ELF-1 (cell line): ENCODE data around the gene ITIH1.
A peak's percentile ranks its signal among the peaks of the same experiment; 100 is the strongest.
"Not testable (repeated sequence)": the region's sequence is repeated elsewhere in the genome, so short reads cannot be mapped to it uniquely, and the experiment has no call there.

ENCODE experiments used
- DNase-seq: peaks from one replicate; pipeline ENCODE4 v3.0.0-alpha.2; 2016; ENCODE audit warnings: low read depth, low spot score

Gene ITIH1, protein sequence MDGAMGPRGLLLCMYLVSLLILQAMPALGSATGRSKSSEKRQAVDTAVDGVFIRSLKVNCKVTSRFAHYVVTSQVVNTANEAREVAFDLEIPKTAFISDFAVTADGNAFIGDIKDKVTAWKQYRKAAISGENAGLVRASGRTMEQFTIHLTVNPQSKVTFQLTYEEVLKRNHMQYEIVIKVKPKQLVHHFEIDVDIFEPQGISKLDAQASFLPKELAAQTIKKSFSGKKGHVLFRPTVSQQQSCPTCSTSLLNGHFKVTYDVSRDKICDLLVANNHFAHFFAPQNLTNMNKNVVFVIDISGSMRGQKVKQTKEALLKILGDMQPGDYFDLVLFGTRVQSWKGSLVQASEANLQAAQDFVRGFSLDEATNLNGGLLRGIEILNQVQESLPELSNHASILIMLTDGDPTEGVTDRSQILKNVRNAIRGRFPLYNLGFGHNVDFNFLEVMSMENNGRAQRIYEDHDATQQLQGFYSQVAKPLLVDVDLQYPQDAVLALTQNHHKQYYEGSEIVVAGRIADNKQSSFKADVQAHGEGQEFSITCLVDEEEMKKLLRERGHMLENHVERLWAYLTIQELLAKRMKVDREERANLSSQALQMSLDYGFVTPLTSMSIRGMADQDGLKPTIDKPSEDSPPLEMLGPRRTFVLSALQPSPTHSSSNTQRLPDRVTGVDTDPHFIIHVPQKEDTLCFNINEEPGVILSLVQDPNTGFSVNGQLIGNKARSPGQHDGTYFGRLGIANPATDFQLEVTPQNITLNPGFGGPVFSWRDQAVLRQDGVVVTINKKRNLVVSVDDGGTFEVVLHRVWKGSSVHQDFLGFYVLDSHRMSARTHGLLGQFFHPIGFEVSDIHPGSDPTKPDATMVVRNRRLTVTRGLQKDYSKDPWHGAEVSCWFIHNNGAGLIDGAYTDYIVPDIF

DNA sequence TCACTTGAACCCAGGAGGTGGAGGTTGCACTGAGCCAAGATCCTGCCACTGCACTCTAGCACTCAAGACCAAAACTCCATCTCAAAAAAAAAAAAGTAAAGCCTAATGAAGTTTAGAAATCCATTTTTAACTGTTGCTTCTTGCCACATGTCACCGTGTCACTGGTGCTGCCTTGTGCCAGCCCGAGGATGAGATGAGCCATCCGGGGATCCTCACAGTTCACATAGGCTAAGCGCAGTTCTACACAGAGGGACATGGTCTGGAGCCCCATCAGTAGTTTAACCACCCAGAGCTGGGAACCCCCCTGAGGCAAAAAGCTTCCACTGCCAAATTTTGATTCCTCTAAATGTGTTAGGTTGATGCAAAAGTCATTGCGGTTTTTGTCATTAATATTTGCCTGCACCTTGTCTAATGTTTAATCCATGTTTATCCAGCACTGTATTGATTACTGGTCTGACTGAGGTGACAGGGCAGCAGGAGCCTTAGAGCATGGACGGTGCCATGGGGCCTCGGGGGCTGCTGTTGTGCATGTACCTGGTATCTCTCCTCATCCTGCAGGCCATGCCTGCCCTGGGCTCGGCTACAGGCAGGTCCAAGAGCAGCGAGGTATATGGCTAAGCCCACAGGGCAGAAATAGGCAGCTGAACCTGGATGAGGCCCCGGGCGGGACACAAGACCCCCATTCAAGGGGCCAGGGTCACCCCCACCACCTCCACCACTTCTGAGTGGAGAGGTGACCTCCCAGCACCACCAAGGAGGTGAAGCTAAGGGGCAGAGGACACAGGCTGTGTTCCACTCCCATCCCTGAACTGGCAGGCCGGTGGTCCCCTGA is at the start of gene ITIH1:
Gene ITIH1, plus strand, starts transcription at position 473 of the 832 bp plus-strand sequence. Its CDS starts 17 bp downstream, at position 490.
- no peak for DNase-seq

DNA sequence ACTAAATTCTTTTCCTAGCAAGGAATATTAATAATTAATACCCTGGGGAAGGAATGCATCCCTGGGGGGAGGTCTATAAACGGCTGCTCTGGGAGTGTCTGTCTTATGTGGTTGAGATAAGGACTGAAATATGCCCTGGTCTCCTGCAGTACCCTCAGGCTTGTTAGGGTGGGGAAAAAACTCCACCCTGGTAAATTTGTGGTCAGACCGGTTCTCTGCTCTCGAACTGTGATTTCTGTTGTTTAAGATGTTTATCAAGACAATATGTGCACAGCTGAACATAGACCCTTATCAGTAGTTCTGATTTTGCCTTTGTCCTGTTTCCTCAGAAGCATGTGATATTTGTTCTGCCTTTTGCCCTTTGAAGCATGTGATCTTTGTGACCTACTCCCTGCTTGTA is 48.6 kb upstream of the ITIH1 start:
- DNase-seq, result not testable (repeated sequence)

DNA sequence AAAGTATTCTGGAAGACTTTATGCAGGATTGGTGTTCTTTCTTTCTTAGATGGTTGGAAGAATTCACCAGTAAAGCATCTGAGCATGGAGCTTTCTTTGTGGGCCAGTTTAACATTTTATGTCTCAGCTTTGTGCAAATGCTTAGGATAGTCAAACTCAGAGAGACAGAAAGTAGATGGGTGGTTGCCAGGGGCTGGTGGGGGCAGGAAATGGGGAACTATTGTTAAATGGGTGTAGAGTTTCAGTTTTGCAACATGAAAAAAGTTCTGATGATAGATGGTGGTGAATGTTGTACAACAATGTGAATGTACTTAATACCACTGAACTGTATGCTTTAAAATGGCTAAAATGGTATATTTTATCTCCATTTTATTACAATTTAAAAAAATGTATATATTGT is 46.7 kb upstream of the ITIH1 start:
- no peak for DNase-seq

DNA sequence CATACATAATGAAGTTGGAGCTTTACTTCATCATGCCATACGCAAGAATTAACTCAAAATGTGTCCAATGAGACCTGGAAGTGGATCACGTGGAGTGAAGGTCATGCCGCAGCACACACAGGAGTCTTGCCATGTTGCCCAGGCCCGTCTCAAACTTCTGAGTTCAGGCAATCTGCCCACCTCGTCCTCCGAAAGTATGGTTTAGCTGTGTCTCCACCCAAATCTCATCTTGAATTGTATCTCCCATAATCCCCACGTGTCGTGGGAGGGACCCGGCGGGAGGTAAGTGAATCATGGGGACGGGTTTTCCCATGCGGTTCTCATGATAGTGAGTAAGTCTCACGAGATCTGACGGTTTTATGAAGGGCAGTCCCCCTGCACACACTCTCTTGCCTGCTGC is 45.8 kb upstream of the ITIH1 start:
- no peak for DNase-seq

DNA sequence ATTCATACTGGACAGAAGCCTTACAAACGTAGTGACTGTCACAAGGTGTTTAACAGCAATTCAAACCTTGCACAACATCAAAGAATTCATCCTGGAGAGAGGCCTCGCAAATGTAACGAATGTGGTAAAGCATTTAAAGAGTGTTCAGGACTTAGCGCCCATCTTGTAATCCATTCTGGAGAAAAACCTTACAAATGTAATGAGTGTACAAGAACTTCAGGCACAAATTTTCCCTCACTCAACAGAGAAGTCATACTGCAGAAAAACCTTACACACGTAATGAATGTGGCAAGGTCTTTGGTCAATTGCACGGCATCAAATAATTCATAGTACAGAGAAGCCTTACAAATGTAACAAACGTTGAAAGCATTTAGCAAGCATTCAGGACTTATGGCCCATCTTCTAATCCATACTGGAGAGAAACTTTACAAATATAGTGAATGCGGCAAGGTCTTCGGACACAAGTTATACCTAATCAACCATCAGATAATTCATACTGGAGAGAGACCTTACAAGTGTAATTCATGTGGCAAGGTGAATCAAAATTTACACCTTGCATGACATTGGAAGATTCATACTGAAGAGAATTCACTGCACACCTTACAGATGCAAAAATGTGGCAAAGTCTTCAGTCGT is 44.0 kb upstream of the ITIH1 start:
- no peak for DNase-seq

DNA sequence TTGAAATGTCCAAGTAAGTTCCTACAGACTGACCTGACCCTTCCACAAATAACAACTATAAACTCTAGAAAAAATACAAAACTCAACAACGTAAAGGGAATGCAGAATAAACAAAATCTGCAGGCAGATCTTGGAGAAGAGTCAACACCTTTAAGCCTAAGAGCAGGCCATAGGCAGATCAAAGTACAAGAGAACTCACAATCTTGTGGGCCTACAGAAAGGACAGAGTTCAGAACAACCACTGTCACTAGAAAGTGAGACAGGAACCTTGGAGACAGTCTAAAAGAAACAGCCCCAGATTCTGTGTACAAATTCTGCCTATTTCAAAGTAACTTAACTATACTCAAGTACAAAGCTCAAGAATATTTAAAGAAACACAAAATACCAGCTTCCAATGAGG is 37.7 kb upstream of the ITIH1 start:
- DNase-seq, result no peak

DNA sequence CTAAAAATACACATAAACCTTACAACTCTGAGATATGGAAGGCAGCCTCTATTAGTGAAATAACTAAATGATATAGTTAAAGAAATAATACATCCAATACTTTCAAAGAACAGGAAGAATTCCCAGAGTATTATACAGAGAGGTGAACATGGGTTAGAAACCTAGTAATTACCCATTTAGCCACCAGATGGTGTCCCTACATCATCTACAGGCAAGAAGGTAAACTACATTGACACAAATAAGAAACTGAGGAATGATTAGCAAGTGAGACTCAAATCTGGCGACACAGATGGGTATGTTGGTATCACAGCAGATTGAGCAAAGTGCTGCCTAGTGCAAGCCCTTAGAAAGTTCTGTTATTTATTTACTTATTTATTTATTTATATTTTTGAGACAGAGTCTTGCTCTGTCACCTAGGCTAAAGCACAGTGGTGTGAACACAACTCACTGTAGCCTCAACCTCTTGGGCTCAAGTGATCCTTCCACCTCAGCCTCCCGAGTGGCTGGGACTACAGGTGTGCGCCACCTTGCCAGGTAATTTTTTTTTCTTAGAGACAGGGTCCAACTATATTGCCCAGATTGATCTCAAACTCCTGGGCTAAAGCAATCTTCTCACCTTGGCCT is 34.9 kb upstream of the ITIH1 start:
- no peak for DNase-seq

DNA sequence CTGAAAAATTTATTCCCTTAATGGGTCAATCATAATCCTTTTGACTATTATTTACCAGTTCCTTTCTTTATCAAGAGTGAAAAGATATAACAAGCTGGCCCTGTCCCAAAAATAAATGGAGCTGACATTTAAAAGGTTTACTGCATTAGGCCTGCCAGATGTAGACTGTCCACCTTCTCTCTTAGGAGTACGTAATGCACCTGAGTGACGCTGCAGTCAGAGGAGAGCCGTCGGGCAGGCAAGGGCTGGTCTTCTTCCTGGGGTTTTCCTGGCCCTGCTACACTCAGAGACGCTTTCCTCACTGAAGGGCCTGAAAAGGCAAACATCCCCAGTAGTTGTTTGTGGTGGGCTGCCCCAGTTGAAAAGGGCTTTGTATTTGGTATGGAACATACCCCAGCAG is 34.2 kb upstream of the ITIH1 start:
- DNase-seq, result no peak

DNA sequence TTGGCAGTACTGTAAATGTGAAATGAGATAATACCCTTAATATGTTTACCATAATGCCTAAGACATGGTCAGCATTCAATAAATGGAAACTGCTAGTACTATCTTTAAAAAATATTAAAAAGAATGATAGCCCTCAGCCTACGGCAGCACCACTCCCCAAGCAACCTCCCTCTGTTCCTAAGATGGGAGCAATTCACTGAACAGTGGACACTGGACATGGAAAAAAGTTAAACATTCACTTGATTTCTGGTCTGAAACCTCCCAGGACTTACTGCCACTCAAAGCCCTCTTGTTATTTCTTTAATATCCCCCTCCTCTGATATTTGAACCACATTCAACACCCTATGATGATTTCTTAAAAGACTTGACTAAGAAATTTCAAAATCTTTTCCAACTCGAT is 33.7 kb upstream of the ITIH1 start:
- DNase-seq, result no peak

DNA sequence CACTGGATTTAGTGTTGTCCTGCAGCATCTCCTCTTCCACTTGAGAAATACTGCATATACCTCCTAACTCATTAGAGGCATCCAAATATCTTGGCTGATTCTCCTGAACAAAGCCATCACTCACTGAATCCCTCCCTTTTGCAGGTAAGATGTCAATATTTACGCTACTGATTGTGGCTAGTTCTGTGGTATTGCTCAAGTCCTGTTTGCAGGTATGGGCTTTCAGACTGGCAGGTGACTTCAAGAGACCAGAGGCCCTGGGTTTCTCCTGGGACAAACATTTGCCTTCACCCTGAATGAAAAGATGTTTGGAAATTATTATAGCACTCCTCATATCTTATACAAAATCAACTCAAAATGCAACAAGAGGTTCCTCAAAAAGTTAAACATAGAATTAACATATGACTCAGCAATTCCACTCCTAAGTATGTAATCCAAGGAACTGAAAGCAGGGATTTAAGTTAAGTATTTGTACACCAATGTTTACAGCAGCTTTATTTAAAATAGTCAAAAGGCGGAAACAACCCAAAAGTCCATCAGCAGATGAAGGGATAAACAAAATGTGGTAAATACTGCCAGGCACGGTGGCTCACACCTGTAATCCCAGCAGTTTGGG is 25.2 kb upstream of the ITIH1 start:
- no peak for DNase-seq

DNA sequence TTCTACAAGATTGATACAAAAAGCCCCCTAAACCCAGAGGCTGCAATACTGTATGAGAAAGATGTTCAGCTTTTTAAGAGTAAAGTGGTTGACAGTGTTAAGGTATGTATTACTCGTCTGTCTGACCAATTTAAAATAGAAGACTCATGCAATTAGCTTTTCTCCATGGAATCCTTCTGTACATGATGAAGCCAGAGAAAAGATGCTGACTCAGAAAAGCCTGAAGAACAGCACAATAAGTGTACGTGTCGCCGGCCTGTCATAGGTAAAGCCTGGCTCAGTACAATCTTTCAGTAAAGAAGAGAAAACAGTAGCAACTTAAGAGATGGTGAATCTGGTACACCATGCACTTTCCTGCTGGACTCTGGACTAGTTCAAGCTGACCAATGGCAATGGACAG is 23.0 kb upstream of the ITIH1 start:
- no peak for DNase-seq

DNA sequence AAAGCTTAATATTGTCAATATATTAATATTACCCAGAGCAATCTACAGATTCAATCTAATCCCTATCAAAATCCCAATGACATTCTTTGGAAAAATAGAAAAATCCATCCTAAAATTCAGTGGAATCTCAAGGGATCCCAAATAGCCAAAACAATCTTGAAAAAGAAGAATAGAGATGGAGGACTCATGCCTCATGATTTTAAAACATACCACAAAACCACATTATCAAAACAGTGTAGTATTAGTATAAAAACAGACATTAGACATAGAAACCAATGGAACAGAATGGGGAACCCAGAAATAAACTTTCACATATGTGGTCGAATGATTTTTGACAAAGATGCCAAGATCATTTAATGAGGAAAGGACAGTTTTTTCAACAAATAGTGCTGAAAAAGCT is 21.3 kb upstream of the ITIH1 start:
- no peak for DNase-seq

DNA sequence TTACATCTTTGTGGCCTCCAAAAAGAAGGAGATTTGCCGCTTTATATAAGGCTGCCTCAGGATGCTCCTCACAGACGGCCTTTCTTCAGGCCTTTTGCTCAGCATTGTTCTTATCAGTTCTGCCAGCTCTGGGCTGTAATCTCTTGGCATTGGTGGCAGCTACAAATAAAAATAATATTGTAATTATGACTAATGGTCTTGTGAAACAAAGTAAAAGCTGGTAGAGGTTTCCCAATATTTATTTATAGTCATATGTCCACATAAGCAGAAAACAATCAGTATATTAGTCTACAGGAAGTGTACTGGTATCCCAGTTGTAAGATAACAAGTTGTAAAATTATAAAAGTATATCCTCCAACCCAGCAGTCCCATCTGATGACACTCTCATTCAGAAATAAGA is 13.9 kb upstream of the ITIH1 start:
- no peak for DNase-seq

DNA sequence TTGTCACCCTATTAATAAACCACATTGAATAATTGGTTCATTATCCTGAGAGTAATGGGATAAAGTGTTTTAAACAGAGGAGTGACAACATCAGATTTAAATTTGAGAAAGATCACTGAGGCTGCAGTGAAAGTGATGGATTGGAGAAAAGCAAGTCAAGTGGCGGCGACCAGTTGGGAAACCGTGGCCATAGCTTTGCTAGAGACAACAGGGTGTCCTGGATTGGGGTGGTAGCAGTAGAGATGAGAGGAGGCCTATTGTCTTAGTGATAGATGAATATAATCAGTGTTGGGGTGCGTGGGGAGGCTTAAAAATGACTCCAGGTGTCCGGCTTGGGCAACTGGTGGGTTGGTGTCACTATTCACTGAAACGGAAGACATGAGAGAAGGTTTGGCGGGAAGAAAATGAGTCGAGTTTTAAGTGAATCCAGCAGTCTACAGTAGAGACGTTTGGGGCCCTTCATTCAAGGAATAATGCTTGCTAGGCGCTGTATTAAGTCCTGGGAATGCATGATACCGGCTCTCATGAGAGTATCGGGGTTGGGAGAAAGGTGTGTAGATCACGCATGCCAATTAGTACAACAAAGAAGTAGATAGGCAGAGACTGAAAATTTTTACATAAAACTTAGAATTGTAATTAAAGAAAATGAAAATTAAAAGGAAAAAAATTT is 7.5 kb upstream of the ITIH1 start:
- peak; percentile 33 for DNase-seq

DNA sequence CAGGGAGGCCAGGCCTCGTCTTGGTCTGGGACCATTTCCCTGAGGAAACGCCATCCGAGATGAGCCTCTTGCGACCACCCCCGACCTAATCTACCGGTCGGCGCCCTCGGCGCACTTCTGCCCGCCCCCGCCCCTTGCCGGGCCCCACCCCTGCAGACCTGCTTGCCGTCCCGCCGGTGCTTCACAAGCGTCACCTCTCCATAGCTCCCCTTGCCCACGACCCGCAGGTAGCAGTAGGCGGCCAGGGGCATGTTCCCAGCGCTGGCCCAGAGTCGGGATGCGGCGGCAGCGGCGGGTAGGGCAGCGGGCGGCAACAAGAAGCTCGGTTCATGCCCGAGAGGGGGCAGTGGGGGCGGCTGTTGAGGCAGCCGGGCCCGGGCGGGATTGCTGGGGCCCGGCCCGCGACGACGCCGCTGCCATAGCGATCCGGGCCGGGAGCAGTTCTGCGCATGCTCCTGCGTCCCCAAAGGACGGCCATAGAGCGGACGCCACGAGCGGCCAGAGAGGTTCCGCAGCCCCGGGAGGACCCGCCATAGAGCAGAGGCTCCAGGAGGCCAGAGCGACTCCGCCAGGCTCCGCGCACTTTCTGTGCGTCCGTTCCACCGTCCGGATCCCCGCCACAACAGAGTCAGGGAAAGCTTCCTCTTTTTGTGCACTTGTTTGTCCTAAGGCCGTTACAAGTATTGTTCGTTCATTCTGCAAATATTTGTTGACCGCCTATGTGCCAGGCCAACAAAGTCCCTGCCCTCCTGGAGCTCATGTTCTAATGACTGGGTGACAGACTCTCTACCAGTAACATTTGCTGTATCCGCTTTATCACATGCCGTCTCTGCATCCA is 6.7 kb upstream of the ITIH1 start, which contains the start of gene NEK4:
Gene NEK4, minus strand, starts transcription at position 445 of the 838 bp plus-strand sequence. Its CDS starts 194 bp downstream, at position 251.
- peak; percentile 95 for DNase-seq

DNA sequence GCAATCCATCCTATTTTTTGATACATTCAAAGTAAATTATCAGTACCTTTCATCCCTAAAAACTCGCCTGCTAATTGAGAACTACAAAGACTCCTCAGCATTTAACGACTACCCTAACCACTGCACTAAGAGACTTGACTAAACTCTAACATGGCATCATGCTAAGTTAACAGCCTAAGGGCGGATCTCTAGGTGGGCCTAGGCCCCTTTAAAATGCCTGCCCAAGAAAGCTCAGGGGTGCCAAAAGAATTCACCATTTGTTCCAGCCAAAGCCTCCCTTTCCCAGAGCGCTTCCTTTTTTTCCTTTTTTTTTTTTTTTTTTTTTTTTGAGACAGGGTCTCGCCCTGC is 6.1 kb upstream of the ITIH1 start:
- no peak for DNase-seq

DNA sequence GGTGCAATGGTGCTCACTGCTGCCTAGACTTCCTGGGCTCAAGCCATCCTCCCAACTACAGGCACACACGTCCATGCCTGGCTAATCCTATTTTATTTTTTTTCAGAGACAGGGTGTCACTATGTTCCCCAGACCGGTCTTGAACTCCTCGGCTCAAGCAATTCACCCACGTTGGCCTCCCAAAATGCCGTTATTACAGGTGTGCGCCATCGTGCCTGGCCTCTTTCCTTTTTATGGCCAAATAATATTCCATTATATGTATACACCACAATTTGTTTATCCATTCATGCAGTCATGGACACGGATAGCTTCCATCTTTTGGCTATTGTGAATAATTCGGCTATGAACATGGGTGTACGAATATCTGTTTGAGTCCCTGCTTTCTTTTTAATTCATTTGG is 5.7 kb upstream of the ITIH1 start:
- no peak for DNase-seq

DNA sequence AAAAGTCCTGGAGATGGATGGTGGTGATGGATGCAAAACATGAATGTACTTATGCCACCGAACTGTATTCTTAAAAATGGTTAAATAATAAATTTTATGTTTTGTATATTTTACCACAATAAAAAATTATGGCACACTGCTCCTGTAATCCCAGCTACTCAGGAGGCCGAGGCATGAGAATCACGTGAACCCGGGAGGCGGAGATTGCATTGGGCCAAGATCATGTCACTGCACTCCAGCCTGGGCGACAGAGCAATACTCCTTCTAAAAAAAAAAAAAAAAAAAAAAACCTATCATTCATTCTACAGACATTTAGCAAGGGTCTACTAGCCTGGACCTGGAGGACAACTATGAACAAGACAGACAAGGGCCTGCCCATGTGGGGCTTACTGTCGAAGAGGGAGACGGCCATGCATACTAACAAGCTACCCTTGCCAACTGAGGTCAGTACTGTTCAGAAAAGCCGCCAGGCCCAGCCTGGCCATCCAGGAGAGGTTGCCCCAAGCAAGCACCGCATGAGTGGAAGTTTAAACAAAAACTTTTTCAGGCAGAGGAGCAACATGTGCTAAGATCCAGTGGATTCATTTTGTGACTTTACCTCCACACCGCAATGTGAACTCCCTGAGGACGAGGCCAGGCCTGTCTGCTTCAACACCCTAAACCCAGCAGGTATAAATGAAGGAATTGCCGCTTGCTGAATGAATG is 3.9 kb upstream of the ITIH1 start:
- no peak for DNase-seq
